Transverse colon (tissue), 4 donors: ENCODE results near the gene PLD3. TPM values are rescaled to one million over a fixed set of nuclear protein-coding genes. Genes with fewer than 3 reads are reported as not detected.

ENCODE experiments used
- DNase-seq: peaks from one replicate; pipeline ENCODE4 v3.0.0-alpha.2; 2019
- H3K27ac ChIP-seq, 4 donors: fragments of 200-600 bp; sonication (generic); 2 replicates each; pipeline ENCODE4 v1.5.1; 2016 to 2018; ENCODE audit warnings: inconsistent platforms in 4 of 4
- H3K27me3 ChIP-seq: fragments of 200-600 bp; sonication (generic); 2 replicates; pipeline ENCODE4 v1.5.1; 2017; ENCODE audit warnings: inconsistent platforms
- H3K36me3 ChIP-seq, 4 donors: fragments of 200-600 bp; sonication (generic); 2 replicates each; pipeline ENCODE4 v1.5.1; 2017 to 2019; ENCODE audit warnings: inconsistent platforms in 4 of 4
- H3K4me1 ChIP-seq, 4 donors: fragments of 200-600 bp; sonication (generic); 2 replicates each; pipeline ENCODE4 v1.5.1; 2017 to 2020; ENCODE audit warnings: inconsistent platforms in 4 of 4
- H3K4me3 ChIP-seq, 4 donors: fragments of 200-600 bp; sonication (generic); 1 replicate in 1 of 4; 2 replicates in 3 of 4; pipeline versions ENCODE4 v1.5.1 to v1.6.1; 2017 to 2019; ENCODE audit warnings: inconsistent platforms in 4 of 4
- H3K9me3 ChIP-seq, 2 donors: fragments of 200-600 bp; sonication (generic); 2 replicates each; pipeline ENCODE4 v1.5.1; 2017 to 2019; ENCODE audit warnings: inconsistent platforms in 2 of 2
- CTCF ChIP-seq, 5 experiments: fragments of 200-600 bp in 3 of 5; fragments of 450-650 bp in 2 of 5; sonication (generic) in 3 of 5; IDR thresholded peaks; 1 replicate in 2 of 5; 2 replicates in 3 of 5; pipeline ENCODE4 v1.5.1; 2016 to 2017; ENCODE audit warnings: antibody characterized with exemption in 5 of 5, inconsistent platforms in 3 of 5, mild to moderate bottlenecking in 2 of 5, moderate library complexity in 1 of 5
- EP300 ChIP-seq: sonication (generic); formaldehyde crosslinking; IDR thresholded peaks from one replicate; pipeline ENCODE4 v1.6.1; 2017; ENCODE audit warnings: antibody characterized with exemption, low read depth
- POLR2A ChIP-seq: fragments of 450-650 bp; IDR thresholded peaks from one replicate; pipeline ENCODE4 v1.6.1; 2016; ENCODE audit warnings: antibody characterized with exemption, mild to moderate bottlenecking, moderate library complexity
- POLR2AphosphoS5 ChIP-seq, 3 donors: sonication (generic); formaldehyde crosslinking; IDR thresholded peaks; one replicate each; pipeline ENCODE4 v1.6.1; 2016; ENCODE audit warnings: antibody characterized with exemption in 3 of 3
- WGBS, 2 donors: methylation state at CpG; one replicate each; pipeline ENCODE4 v1.1.5; 2018; ENCODE audit warnings: low coverage in 1 of 2; 5-methylcytosine and 5-hydroxymethylcytosine counted together
- in situ Hi-C, 4 donors: fragments of 200-750 bp; cut with MboI; loops; one replicate each; pipeline versions ENCODE4 v1.15.0 to v1.15.1; 2017; ENCODE audit warnings: low sequenced_read_pairs in 3 of 4, low pct_ligation_motif_present in 1 of 4, low pct_unique_long_range_greater_than_20kb in 1 of 4
- intact Hi-C: fragments of 100-400 bp; cut with DNase I; formaldehyde crosslinking; loops from one replicate; pipeline ENCODE4 v1.15.1; 2023; ENCODE audit warnings: low total_unique reads
- total RNA-seq, 4 donors: library from RNA; depleted of rRNA; stranded (reverse); fragments of >200 nt; gene quantifications; one replicate each; pipeline ENCODE4 v1.1.0, GENCODE V29; 2016

The PLD3 gene
- total RNA-seq = 100 to 1,000 TPM in 3 of 4 donors, 10 to 100 TPM in 1; 91.6 to 322 (median 179) TPM

DNA sequence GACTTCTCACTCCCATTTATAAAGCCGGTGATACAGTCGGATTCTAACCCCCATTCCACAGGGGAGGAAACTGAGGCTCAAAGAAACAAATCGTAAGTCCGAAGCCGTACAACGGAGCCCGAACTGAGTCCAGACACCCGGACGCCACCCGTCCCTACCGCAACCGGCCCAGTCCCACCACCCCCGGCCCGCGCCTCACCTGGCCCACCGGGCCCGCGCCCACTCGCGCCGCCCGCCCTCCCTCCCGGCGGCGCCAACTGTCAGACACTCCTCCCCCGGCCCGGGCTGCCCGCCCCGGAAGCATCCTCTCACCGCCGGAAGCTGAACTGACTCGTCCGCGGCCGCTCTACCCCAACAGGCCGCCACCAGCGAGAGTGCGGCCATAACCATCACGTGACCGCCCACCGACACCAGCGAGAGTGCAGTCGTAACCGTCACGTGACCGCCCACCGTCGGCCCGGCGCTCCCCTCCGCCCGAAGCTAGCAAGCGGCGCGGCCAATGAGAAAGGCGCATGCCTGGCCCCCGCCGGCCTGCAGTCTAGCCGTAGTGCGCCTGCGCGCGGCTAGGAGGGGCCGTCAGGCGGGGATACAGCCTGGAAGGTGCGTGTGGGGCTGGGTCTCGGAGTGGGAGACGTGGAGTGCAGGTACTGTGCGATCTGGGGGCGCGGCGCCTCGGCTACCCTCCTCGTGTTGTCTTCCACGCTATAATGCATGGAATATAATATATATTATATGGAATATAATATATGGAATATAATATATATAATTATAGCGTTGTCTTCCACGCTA is at the start of gene PLD3, which contains the start of gene C19orf47:
Gene PLD3, plus strand, starts transcription at position 571 of the 789 bp plus-strand sequence. CDS start 17,789 bp downstream, outside the sequence.
Gene C19orf47, minus strand, starts transcription at position 273 of the 789 bp plus-strand sequence. CDS start 6,540 bp downstream, outside the sequence.
- peak; percentile 87 for TF ChIP-seq POLR2A
- TF ChIP-seq EP300 = no peak
- peak; percentile 96 to 98 (median 97) for TF ChIP-seq POLR2AphosphoS5 (IDR thresholded peaks at IDR 0.05)
- peak in 1 of 5 experiments; percentile 25 for TF ChIP-seq CTCF (IDR thresholded peaks at IDR 0.05)
- Histone ChIP-seq H3K27ac (peak within 1 kb of the TSS; percentile 81 to 88 (median 84)), H3K27me3 (no peaks in the 10 kb centered on the region)

DNA sequence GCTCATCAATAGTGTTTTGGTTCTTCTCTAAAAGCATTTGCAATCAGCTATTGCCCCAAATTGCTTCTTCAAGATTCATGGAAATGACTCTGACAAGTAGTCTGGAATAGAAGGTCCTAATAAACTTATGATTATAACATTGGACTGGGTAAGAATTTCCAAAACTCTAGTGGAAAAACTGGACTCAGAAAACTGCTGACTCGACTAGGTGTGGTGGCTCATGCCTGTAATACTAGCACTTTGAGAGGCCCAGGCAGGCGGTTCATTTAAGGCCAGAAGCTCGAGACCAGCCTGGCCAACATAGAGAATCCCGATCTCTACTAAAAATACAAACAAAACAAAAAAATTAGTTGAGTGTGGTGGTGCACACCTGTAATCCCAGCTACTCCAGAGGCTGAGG is 47.8 kb upstream of the PLD3 start:
- Histone ChIP-seq H3K4me1 (no peaks in the 10 kb centered on the region), H3K9me3 (no peaks in the 10 kb centered on the region), H3K27me3 (no peaks in the 10 kb centered on the region), H3K4me3 (no peak overlapping the region), H3K27ac (no peak overlapping the region), H3K36me3 (no peaks in the 10 kb centered on the region)
- TF ChIP-seq POLR2AphosphoS5 (IDR thresholded peaks at IDR 0.05) (no peak), CTCF (IDR thresholded peaks at IDR 0.05) (no peak), POLR2A (no peak), EP300 (no peak)
- in situ Hi-C loops (loop anchor here in 1 of 4 donors (25.0 kb wide), 1 partner anchor 287 kb away; the partner anchor contains the start of gene SHKBP1), intact Hi-C loops (no loop called here)
- DNase-seq = no peak
- WGBS, 2 donors = 94% methylated on average over 4 of the region's 4 CpGs; no CpG with 5 or more reads in 1 of the 2 donors

More for the DNA sequence above, at the start of gene PLD3, which contains the start of gene C19orf47:
- H3K36me3 ChIP-seq = no peaks in the 10 kb centered on the region
- in situ Hi-C loops (no loop called here), intact Hi-C loops (no loop called here)
- no peaks in the 10 kb centered on the region for H3K9me3 ChIP-seq
- H3K4me1 ChIP-seq = peaks cover 11 to 22% (median 18%) of the 10 kb centered on the region in 4 donors
- peak; percentile 99 for DNase-seq
- peak within 1 kb of the TSS; percentile 59 to 95 (median 77) for H3K4me3 ChIP-seq
- 0% methylated on average over 2 to 45 of the region's 77 CpGs for WGBS, 2 donors

- in situ Hi-C loops = loop anchor here in 1 of 4 donors (25.0 kb wide), 1 partner anchor 285 kb away; the partner anchor contains the start of gene SHKBP1
- TF ChIP-seq EP300 (no peak), POLR2A (no peak), POLR2AphosphoS5 (IDR thresholded peaks at IDR 0.05) (no peak), CTCF (IDR thresholded peaks at IDR 0.05) (no peak)
- Histone ChIP-seq H3K4me3 (no peak overlapping the region), H3K36me3 (no peaks in the 10 kb centered on the region), H3K27me3 (no peaks in the 10 kb centered on the region), H3K9me3 (no peaks in the 10 kb centered on the region), H3K4me1 (no peaks in the 10 kb centered on the region), H3K27ac (no peak overlapping the region)
- no peak for DNase-seq
- intact Hi-C loops = no loop called here
- WGBS, 2 donors = 84 to 93% methylated on average over 3 to 6 of the region's 6 CpGs
Measured at GRCh38 chr19:40302224-40303011, 46.1 kb upstream of the PLD3 start.

DNA sequence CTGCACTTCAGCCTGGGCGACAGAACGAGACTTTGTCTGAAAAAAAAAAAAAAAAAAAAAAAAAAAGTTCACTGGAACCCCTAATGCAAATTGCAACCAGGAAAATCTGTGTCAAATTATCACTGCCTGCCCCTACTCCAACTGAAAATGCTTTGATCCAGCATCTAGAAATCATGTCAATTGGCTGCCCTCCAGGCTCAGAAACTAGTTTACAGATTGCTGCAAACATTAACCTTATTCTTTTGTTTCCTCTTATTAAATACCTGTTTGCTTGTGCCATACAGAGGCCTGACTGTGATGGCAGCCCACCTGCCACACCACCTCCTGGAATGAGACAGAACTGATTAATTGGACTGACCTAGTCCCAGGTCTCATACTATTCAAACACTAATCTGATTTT is 44.7 kb upstream of the PLD3 start:
- 86% methylated on average over 2 of the region's 2 CpGs; no CpG with 5 or more reads in 1 of the 2 donors for WGBS, 2 donors
- H3K27ac ChIP-seq = no peak overlapping the region

More for the DNA sequence above, 44.7 kb upstream of the PLD3 start:
- in situ Hi-C loops (loop anchor here in 1 of 4 donors (25.0 kb wide), 1 partner anchor 284 kb away; the partner anchor contains the start of gene SHKBP1), intact Hi-C loops (no loop called here)
- Histone ChIP-seq H3K27me3 (no peaks in the 10 kb centered on the region), H3K4me3 (no peak overlapping the region), H3K4me1 (no peaks in the 10 kb centered on the region), H3K36me3 (no peaks in the 10 kb centered on the region), H3K9me3 (no peaks in the 10 kb centered on the region)
- TF ChIP-seq EP300 (no peak), POLR2A (no peak), CTCF (IDR thresholded peaks at IDR 0.05) (no peak), POLR2AphosphoS5 (IDR thresholded peaks at IDR 0.05) (no peak)
- DNase-seq = no peak
